Putamen (tissue), 1 donor: ENCODE measurements around the gene GRIK4.
"Not testable (repeated sequence)": the region's sequence is repeated elsewhere in the genome, so short reads cannot be mapped to it uniquely, and the experiment has no call there.

Experiments used
- DNase-seq: peaks from one replicate; pipeline ENCODE4 v3.0.0-alpha.2; 2016; ENCODE audit warnings: low spot score

Gene GRIK4

GRCh38 chr11:120511116-120511819, at the start of gene GRIK4:
Gene GRIK4 (plus strand): TSS chr11:120511748. CDS start chr11:120660319, 148,571 bp downstream.
- peak; percentile 74 for DNase-seq

- no peak for DNase-seq
Measured at GRCh38 chr11:120462825-120463224, 48.7 kb upstream of the GRIK4 start.

GRCh38 chr11:120465921-120466534, 45.5 kb upstream of the GRIK4 start:
- no peak for DNase-seq

GRCh38 chr11:120467627-120468026, 43.9 kb upstream of the GRIK4 start:
- DNase-seq = no peak

- no peak for DNase-seq
Measured at GRCh38 chr11:120471131-120471530, 40.4 kb upstream of the GRIK4 start.

GRCh38 chr11:120471994-120472393, 39.6 kb upstream of the GRIK4 start:
- DNase-seq = no peak

GRCh38 chr11:120473503-120473902, 38.0 kb upstream of the GRIK4 start:
- DNase-seq = no peak

- peak; percentile 18 for DNase-seq
Measured at GRCh38 chr11:120482149-120482548, 29.4 kb upstream of the GRIK4 start.

- no peak for DNase-seq
Measured at GRCh38 chr11:120484722-120485121, 26.8 kb upstream of the GRIK4 start.

- no peak for DNase-seq
Measured at GRCh38 chr11:120486138-120486537, 25.4 kb upstream of the GRIK4 start.

- no peak for DNase-seq
Measured at GRCh38 chr11:120489799-120490198, 21.7 kb upstream of the GRIK4 start.

- no peak for DNase-seq
Measured at GRCh38 chr11:120492486-120492885, 19.1 kb upstream of the GRIK4 start.

- DNase-seq = no peak
Measured at GRCh38 chr11:120494595-120494994, 17.0 kb upstream of the GRIK4 start.

- no peak for DNase-seq
Measured at GRCh38 chr11:120499088-120499487, 12.5 kb upstream of the GRIK4 start.

- DNase-seq = no peak
Measured at GRCh38 chr11:120499859-120500258, 11.7 kb upstream of the GRIK4 start.

GRCh38 chr11:120500414-120501071, 11.0 kb upstream of the GRIK4 start:
- DNase-seq = no peak

- DNase-seq = no peak
Measured at GRCh38 chr11:120501440-120501839, 10.1 kb upstream of the GRIK4 start.

- DNase-seq = no peak
Measured at GRCh38 chr11:120501976-120502755, 9.4 kb upstream of the GRIK4 start.

- DNase-seq = not testable (repeated sequence)
Measured at GRCh38 chr11:120503529-120503928, 8.0 kb upstream of the GRIK4 start.

GRCh38 chr11:120505801-120506425, 5.6 kb upstream of the GRIK4 start:
- no peak for DNase-seq

- DNase-seq = no peak
Measured at GRCh38 chr11:120509346-120510053, 2.0 kb upstream of the GRIK4 start.
